Loucy (cell line): ENCODE results near the gene MEIOB.

Experiments
- H2AFZ ChIP-seq: fragments of 200-600 bp; sonication (generic); 2 replicates; pipeline ENCODE4 v1.6.0; 2016; ENCODE audit warnings: antibody characterized with exemption, mild to moderate bottlenecking, low read length, moderate library complexity
- H3F3A ChIP-seq: fragments of 200-600 bp; 2 replicates; pipeline ENCODE4 v1.6.0; 2016; ENCODE audit warnings: antibody characterized with exemption, low read depth, mild to moderate bottlenecking
- H3K27me3 ChIP-seq: fragments of 200-600 bp; sonication (generic); 2 replicates; pipeline ENCODE4 v1.6.1; 2014; ENCODE audit warnings: low read length, mild to moderate bottlenecking; ENCODE audit not compliant: insufficient read depth, poor library complexity, severe bottlenecking
- H3K36me3 ChIP-seq: fragments of 200-600 bp; sonication (generic); 2 replicates; pipeline ENCODE4 v1.6.1; 2016; ENCODE audit warnings: low read length; ENCODE audit not compliant: insufficient read depth
- H3K4me1 ChIP-seq: fragments of 200-600 bp; sonication (generic); 2 replicates; pipeline ENCODE4 v1.5.1; 2014; ENCODE audit warnings: low read length, mild to moderate bottlenecking; ENCODE audit not compliant: insufficient read depth, poor library complexity, severe bottlenecking
- H3K4me2 ChIP-seq: fragments of 200-600 bp; sonication (generic); 2 replicates; pipeline ENCODE4 v1.6.0; 2014; ENCODE audit warnings: antibody characterized with exemption, low read length, low read depth, mild to moderate bottlenecking; ENCODE audit not compliant: poor library complexity, severe bottlenecking
- H3K4me3 ChIP-seq: fragments of 200-600 bp; sonication (generic); 2 replicates; pipeline ENCODE4 v1.5.1; 2014; ENCODE audit warnings: low read length, mild to moderate bottlenecking, mixed read lengths; ENCODE audit not compliant: poor library complexity, severe bottlenecking
- H3K79me2 ChIP-seq: fragments of 200-600 bp; sonication (generic); 2 replicates; pipeline ENCODE4 v1.6.1; 2014; ENCODE audit warnings: low read length; ENCODE audit not compliant: insufficient read depth
- H3K9ac ChIP-seq: fragments of 200-600 bp; sonication (generic); 2 replicates; pipeline ENCODE4 v1.6.0; 2014; ENCODE audit warnings: mild to moderate bottlenecking, low read depth, low read length, moderate library complexity; ENCODE audit not compliant: poor library complexity, severe bottlenecking
- H3K9me2 ChIP-seq: fragments of 200-600 bp; sonication (generic); replicated peaks from 2 replicates; pipeline ENCODE4 v1.6.1; 2016; ENCODE audit warnings: low read depth, low read length, mixed read lengths
- H3K9me3 ChIP-seq: fragments of 200-600 bp; sonication (generic); 2 replicates; pipeline ENCODE4 v1.6.1; 2014; ENCODE audit warnings: mild to moderate bottlenecking, antibody characterized with exemption, low read length, low read depth; ENCODE audit not compliant: insufficient read depth
- H4K20me1 ChIP-seq: fragments of 200-600 bp; sonication (generic); 2 replicates; pipeline ENCODE4 v1.6.0; 2014; ENCODE audit warnings: antibody characterized with exemption, low read length, mild to moderate bottlenecking; ENCODE audit not compliant: insufficient read depth, poor library complexity, severe bottlenecking
- EZH2phosphoT487 ChIP-seq: fragments of 200-600 bp; IDR thresholded peaks from 2 replicates; pipeline ENCODE4 v1.6.1; 2018; ENCODE audit warnings: antibody characterized with exemption, mild to moderate bottlenecking, moderate library complexity, borderline replicate concordance
- TF ChIP-seq, protein P1 (sequence below): fragments of 200-600 bp; sonication (generic); conservative IDR thresholded peaks from 2 replicates; pipeline ENCODE4 v1.5.1; 2014; ENCODE audit warnings: mild to moderate bottlenecking, antibody characterized with exemption, low read length

The MEIOB gene

DNA sequence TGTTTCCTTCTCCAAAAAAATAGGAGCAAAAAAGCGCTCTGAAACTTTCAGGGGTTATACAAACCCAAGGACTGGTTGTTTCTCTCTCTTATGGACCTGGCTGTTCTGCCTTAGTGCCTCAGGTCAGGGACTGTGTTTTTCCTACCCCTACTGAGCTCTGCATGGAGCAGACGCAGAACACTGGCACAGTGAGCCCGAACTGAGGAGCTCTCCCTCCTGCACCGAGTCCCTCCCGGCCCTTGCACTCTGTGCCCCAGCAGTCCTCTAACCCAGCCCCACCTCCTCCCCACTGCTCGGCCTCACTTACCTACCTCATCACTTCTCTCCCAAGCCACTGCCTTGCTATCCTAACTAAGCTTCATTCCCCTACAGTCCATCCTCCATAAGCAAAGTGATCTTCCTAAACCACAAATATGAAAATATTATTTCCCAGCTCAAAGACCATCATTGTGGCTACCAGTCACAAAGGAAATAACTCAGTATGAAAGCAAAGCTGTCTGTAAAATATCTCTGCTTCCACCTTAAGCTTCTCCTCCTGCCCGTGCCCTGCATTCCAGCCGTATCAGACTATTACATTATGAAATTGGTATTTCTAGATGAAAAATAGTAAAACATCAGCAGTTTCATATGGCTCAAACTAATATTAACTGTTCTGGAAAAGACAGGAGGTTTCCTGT, 13.6 kb downstream of the MEIOB start:
- no peaks in the 10 kb centered on the region for H3F3A ChIP-seq
- H3K9me3 ChIP-seq, result no peaks in the 10 kb centered on the region
- H3K9me2 ChIP-seq, result no peaks in the 10 kb centered on the region
- no peak overlapping the region for H2AFZ ChIP-seq
- no peaks in the 10 kb centered on the region for H4K20me1 ChIP-seq
- H3K4me2 ChIP-seq, result no peak overlapping the region
- no peaks in the 10 kb centered on the region for H3K36me3 ChIP-seq
- TF ChIP-seq, protein P1, sequence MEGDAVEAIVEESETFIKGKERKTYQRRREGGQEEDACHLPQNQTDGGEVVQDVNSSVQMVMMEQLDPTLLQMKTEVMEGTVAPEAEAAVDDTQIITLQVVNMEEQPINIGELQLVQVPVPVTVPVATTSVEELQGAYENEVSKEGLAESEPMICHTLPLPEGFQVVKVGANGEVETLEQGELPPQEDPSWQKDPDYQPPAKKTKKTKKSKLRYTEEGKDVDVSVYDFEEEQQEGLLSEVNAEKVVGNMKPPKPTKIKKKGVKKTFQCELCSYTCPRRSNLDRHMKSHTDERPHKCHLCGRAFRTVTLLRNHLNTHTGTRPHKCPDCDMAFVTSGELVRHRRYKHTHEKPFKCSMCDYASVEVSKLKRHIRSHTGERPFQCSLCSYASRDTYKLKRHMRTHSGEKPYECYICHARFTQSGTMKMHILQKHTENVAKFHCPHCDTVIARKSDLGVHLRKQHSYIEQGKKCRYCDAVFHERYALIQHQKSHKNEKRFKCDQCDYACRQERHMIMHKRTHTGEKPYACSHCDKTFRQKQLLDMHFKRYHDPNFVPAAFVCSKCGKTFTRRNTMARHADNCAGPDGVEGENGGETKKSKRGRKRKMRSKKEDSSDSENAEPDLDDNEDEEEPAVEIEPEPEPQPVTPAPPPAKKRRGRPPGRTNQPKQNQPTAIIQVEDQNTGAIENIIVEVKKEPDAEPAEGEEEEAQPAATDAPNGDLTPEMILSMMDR, result no peak
- TF ChIP-seq EZH2phosphoT487, result no peak
- H3K4me3 ChIP-seq, result no peak overlapping the region
- no peaks in the 10 kb centered on the region for H3K79me2 ChIP-seq
- no peaks in the 10 kb centered on the region for H3K27me3 ChIP-seq
- no peaks in the 10 kb centered on the region for H3K4me1 ChIP-seq
- no peak overlapping the region for H3K9ac ChIP-seq

DNA sequence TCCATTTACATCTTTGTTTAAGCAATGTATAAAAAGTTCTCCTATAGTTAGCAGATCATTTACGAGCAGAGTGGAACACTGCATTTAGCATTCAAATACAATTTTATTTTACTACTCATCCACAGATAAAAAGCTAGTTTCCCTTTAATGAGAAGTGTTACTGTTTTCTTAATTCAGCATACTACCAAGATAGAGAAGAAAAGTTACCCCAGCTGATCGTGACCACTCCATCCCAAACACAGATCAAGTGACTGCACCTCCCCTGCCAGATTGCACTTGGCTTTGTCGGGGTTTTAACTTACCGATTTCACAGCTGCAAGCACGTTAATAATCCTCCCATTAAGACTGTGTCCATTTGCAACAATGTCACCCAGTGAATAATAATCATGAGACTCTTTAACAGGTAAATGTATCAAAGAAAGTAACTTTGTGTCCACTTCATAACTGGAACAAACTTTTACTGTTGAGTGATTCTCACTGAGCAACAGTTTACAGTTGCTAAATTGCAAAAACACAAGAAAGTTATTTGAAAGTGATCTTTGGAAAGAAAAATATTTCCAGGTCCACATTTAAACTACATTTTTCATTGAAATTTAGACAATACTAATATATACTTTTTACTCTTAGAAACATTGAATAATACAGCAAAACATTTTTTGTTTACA, 14.4 kb downstream of the MEIOB start:
- Histone ChIP-seq H3K27me3 (no peaks in the 10 kb centered on the region), H3K36me3 (no peaks in the 10 kb centered on the region), H3K9ac (no peak overlapping the region), H3K9me2 (no peaks in the 10 kb centered on the region), H2AFZ (no peak overlapping the region), H3K79me2 (no peaks in the 10 kb centered on the region), H3K4me1 (no peaks in the 10 kb centered on the region), H3K4me2 (no peak overlapping the region), H3K4me3 (no peak overlapping the region), H3F3A (no peaks in the 10 kb centered on the region), H3K9me3 (no peaks in the 10 kb centered on the region), H4K20me1 (no peaks in the 10 kb centered on the region)
- TF ChIP-seq, protein P1, result no peak
- no peak for TF ChIP-seq EZH2phosphoT487

DNA sequence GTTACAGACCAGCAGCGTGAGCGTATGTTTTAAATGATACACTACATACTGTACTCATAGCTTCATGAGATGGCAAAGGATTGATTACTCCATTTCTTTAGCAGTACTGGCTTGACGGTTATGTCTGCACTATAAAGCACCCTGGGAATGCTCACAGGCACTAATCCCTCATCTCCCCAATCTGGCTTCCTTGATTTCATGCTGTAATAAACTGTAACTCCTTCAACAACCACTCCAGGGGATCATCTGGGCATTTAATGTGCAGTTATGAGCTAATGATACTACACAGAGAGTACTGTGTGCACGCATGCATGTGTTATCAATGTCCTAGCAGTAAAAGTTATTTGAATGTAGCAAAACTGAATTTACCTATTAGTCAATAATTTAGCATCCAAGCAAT, 20.2 kb downstream of the MEIOB start:
- Histone ChIP-seq H3K4me1 (no peaks in the 10 kb centered on the region), H3K9me3 (no peaks in the 10 kb centered on the region), H3K79me2 (no peaks in the 10 kb centered on the region), H3F3A (no peaks in the 10 kb centered on the region), H2AFZ (no peak overlapping the region), H3K9me2 (no peaks in the 10 kb centered on the region), H3K4me2 (no peak overlapping the region), H3K36me3 (no peaks in the 10 kb centered on the region), H3K27me3 (no peaks in the 10 kb centered on the region), H4K20me1 (no peaks in the 10 kb centered on the region), H3K4me3 (no peak overlapping the region), H3K9ac (no peak overlapping the region)
- TF ChIP-seq, protein P1, result no peak
- no peak for TF ChIP-seq EZH2phosphoT487
